ENCODE results near the gene VWA8.

The VWA8 gene

DNA sequence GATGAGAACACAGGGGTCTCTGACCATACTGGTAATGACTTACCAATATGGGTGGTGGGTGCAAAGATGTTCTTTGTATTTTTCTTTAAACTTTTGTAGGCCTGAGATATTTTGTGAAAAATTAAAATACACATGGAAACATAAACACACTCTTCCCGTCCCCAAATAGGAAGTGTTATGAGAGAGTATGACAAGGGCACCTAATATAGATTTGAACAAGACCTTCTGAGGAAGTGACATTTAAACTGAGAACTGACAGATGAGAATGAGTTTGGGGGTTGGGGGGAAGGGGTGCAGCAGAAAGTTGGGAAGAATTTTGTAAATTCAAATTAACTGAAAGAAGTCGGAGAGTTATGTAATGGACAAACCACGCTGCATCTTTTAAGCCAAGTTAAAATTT, 279.3 kb downstream of the VWA8 start:
- Histone ChIP-seq H3K36me3 (peaks cover 5 to 21% (median 14%) of the 10 kb centered on the region in 3 donors), H3K27me3 (no peaks in the 10 kb centered on the region), H3K27ac (no peak overlapping the region), H3K4me1 (peaks cover 0 to 19% (median 10%) of the 10 kb centered on the region in 4 donors), H3K4me3 (no peak overlapping the region), H3K9me3 (no peaks in the 10 kb centered on the region)
- intact Hi-C loops (cut with DNase I; ENCODE audit: low total_unique reads) = no loop called here
- TF ChIP-seq, protein P1, sequence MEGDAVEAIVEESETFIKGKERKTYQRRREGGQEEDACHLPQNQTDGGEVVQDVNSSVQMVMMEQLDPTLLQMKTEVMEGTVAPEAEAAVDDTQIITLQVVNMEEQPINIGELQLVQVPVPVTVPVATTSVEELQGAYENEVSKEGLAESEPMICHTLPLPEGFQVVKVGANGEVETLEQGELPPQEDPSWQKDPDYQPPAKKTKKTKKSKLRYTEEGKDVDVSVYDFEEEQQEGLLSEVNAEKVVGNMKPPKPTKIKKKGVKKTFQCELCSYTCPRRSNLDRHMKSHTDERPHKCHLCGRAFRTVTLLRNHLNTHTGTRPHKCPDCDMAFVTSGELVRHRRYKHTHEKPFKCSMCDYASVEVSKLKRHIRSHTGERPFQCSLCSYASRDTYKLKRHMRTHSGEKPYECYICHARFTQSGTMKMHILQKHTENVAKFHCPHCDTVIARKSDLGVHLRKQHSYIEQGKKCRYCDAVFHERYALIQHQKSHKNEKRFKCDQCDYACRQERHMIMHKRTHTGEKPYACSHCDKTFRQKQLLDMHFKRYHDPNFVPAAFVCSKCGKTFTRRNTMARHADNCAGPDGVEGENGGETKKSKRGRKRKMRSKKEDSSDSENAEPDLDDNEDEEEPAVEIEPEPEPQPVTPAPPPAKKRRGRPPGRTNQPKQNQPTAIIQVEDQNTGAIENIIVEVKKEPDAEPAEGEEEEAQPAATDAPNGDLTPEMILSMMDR (IDR thresholded peaks at IDR 0.05) = no peak
- DNase-seq = no peak

DNA sequence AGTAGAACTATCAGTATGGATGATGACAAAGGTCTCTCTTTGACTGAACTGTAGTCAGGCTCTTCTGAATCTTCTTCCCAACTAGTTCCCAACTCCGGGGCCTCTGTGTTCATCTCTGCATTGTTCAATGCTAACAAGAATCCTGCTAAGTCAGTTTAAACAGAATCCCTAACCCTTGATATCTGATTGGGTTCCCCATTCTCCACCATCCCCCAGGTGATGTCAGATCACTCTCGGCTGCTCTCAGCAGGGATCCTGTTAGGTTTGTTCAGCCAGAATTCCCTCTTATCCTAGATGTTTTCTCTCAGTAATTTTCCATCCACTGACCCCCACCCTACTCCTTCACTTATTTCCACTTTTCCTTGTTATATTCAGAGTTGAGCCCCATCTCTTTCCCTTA, 280.0 kb downstream of the VWA8 start:
- Histone ChIP-seq H3K4me1 (peaks cover 0 to 19% (median 10%) of the 10 kb centered on the region in 4 donors), H3K4me3 (no peak overlapping the region), H3K9me3 (no peaks in the 10 kb centered on the region), H3K27ac (no peak overlapping the region), H3K27me3 (no peaks in the 10 kb centered on the region), H3K36me3 (peaks cover 5 to 21% (median 14%) of the 10 kb centered on the region in 3 donors)
- intact Hi-C loops (cut with DNase I; ENCODE audit: low total_unique reads) = no loop called here
- DNase-seq = no peak
- TF ChIP-seq, protein P1 (IDR thresholded peaks at IDR 0.05) = no peak

DNA sequence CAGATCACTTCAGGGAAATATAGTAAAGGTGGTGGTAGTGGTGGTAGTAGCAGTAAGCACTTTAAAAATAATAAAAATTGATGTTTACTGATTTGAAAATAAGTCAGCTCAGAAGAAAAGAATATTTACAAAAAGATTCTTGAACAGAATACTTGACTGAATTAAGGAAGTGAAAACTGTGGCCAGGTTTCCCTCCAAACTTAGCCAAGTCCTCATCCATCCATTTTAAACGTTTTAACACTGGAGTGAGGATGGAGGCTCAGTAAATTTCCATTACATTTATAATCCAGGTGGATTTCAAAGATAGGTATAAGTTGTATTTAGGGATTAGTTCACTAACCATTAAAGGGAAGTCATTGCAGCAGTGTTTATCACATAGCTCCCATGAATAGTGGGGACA, 282.1 kb downstream of the VWA8 start:
- peak overlapping the region in 1 of 2 donors; percentile 46 for H3K27ac ChIP-seq
- no peaks in the 10 kb centered on the region for H3K27me3 ChIP-seq
- intact Hi-C loops (cut with DNase I; ENCODE audit: low total_unique reads) = loop anchor here (5.0 kb wide), 1 partner anchor 433 kb away; no protein-coding TSS in a partner anchor

DNA sequence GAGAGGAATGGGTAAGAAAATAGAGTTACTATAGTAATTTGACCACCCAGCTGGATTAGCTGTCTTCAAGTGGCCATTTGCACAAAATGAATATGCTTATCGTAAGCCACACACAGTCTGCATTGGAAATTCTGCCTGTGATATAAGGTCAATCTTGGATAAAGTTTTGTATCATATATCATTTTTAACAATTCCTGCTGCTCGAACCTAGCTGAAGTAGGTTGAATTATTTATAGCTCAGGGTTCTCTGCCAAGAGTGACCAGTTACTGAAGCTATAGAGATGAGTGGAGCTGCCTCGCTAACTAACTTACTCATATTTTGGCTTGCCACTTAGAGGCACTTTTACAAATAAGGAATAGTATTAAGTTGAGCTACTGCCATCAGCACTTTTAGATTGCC, 282.7 kb downstream of the VWA8 start:
- Histone ChIP-seq H3K4me1 (peaks cover 0 to 19% (median 10%) of the 10 kb centered on the region in 4 donors), H3K4me3 (no peak overlapping the region), H3K36me3 (peaks cover 0 to 9% (median 5%) of the 10 kb centered on the region in 3 donors), H3K27ac (peak overlapping the region; percentile 35 to 46), H3K27me3 (no peaks in the 10 kb centered on the region), H3K9me3 (no peaks in the 10 kb centered on the region)
- intact Hi-C loops (cut with DNase I; ENCODE audit: low total_unique reads) = loop anchor here (5.0 kb wide), 1 partner anchor 434 kb away; no protein-coding TSS in a partner anchor
- DNase-seq = no peak
- TF ChIP-seq, protein P1 (IDR thresholded peaks at IDR 0.05) = no peak

More for the DNA sequence above, 282.1 kb downstream of the VWA8 start:
- no peak overlapping the region for H3K4me3 ChIP-seq
- peaks cover 0 to 15% (median 5%) of the 10 kb centered on the region in 3 donors for H3K36me3 ChIP-seq
- no peaks in the 10 kb centered on the region for H3K9me3 ChIP-seq
- peaks cover 0 to 19% (median 10%) of the 10 kb centered on the region in 4 donors for H3K4me1 ChIP-seq
- TF ChIP-seq, protein P1 (IDR thresholded peaks at IDR 0.05) = no peak
- DNase-seq = no peak

DNA sequence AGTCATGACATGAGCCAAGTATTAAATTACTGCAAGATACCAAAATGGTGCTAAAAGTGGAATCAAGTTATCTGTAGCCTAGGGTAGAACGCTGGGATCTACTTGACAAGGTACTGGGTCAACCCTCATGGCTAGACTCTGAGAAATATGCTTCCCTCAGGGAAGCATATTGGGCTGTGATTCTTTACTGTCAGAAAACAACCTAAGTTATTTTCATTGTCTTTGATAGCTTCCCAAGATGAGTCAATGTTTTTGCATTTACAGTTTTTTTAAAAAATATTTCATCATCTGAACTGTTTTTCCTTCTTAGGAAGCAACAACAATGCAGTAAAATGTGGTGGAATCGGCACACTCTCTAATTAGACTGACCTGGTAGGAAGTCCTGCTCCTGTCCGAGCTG, 285.6 kb downstream of the VWA8 start:
- no peak overlapping the region for H3K4me3 ChIP-seq

More for the DNA sequence above, 285.6 kb downstream of the VWA8 start:
- H3K36me3 ChIP-seq = peaks cover 0 to 7% (median 0%) of the 10 kb centered on the region in 3 donors
- no peaks in the 10 kb centered on the region for H3K27me3 ChIP-seq
- no peak overlapping the region for H3K27ac ChIP-seq
- TF ChIP-seq, protein P1 (IDR thresholded peaks at IDR 0.05) = no peak
- peaks cover 0 to 19% (median 10%) of the 10 kb centered on the region in 4 donors for H3K4me1 ChIP-seq
- intact Hi-C loops (cut with DNase I; ENCODE audit: low total_unique reads) = loop anchor here (5.0 kb wide), 1 partner anchor 437 kb away; no protein-coding TSS in a partner anchor
- no peaks in the 10 kb centered on the region for H3K9me3 ChIP-seq
- no peak for DNase-seq

Data from tibial artery (tissue), 4 donors.